ENCODE results near the gene LNPEP.

LNPEP gene
- total RNA-seq: 118 to 599 (median 305) reads per million in 3 experiments

DNA sequence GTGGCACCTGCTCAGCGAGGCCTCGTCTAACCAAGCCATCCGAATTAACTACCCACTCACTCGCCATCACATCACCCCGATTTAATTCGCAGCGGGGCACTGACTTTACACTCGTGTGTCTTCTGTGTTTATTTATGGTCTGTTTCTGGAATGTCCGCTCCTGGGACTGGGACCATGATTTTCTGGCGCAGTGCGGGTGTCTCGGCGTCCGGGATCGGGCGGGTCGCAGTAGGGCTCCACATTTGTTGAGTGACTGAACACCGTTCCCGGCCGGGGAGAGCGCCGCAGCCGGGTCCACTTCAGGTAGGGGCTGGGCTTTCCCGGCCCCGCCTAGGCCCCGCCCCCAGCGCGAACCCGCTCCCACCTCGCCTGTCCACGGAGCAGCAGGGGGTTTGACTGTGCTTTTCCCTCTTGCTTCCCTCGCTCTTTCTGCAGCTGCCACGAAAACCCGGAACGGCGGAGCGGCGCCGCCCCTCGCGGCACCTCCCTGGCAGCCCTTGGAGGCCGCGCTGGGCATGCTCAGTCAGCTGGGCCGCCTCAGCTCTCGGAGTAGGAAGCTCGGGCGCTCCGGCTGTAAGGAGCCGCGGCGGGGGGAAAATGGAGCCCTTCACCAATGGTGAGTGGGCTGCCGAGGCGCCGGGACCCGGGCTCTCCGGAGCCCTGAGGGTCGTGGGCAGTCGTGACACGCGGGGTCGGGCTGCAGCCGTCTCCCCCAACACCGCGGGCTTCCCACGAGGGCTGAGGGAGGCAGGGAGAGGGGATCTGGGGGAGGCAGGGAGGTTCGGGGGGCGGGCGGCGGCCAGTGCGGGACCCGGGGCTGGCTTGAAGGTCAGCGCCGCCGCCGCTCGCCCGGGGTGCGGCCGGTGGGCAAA, at the start of gene LNPEP:
Gene LNPEP, plus strand, starts transcription at position 522 of the 872 bp plus-strand sequence. Its CDS starts 76 bp downstream, at position 598.
- DNase-seq: peak; percentile 94

DNA sequence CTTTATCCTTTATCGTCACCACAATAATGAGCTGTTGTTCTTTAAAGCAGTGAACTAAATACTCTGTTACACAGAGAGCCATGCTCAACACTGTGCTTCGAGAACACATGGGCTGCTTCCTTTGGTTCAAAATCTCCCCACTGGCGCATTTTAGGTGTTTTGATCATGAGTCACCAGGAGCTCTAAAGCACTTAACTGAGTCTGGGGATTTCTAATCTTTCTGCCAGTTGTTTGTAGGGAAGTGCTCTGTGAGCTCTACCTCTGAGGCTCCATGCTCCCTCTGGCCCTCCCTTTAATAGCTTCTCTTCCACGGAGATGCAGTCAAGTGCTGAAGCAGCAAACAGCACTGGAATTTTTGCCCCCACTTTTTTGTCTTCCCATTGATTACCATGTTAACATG, 42.5 kb upstream of the LNPEP start:
- DNase-seq: no peak

DNA sequence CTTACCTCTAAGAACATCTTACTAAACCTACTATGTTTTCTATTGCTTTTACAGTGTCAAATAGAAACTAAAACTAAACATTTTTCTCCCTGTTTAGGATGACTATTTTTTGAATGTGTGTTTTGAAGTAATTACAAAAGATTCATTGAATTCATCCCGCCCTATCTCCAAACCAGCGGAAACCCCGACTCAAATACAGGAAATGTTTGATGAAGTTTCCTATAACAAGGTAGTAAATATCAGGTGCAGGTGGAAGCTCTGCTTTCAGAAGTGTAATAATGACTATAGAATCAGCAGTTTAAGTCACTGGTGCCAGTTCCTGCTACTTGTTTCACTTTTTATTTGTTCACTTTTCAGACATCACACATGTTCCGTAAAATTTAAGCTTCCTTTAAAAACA, 39.6 kb upstream of the LNPEP start:
- peak; percentile 66 for DNase-seq

DNA sequence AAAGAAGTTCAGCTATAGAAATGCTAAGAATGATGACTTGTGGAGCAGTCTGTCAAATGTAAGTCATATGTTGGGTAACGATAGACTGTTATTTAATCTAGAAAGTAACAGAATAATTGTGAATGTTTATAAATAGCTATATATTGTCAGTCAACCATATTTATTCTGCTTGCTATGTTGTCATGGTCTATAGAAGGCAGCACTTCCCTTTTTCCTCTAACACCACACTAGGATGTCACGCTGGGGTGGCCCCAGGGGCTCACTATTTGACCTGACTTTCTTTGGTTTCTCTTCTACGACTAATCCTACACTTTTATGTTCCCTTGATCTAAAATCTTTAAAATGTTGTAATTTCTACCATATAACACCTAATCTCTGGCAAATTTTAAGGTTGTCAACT, 39.1 kb upstream of the LNPEP start:
- no peak for DNase-seq

DNA sequence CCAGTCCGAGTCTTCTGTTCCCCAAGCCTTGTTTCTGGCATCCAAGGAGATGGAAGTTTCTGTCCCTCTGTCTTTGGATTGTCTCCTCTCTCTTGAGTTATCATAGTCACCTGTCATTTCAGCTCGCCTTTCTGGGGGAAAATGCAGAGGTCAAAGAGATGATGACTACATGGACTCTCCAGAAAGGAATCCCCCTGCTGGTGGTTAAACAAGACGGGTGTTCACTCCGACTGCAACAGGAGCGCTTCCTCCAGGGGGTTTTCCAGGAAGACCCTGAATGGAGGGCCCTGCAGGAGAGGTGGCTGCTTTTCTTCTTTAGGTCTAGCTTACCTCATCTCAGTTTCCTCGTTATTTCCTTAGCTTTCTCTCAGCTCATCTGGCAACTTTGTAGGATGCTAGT, 34.5 kb upstream of the LNPEP start:
- no peak for DNase-seq

DNA sequence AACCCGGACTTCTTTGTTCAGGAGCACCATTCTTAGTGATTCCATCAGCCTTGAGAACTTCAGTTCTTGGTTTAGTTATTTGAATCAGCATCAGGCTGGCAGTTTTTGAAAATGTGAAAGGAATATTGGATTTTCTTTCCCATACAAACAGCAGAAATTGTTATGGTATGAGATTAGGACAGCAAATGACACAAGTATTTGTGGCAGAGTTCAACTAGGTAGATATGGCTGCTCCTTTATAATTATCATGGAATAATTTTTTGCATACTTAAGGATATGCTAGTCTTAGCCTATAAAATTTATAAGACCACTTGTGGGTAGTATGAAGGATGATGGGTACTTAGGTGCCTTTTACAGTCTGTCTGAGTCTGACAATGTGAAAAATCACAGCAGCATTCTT, 34.0 kb upstream of the LNPEP start:
- no peak for DNase-seq

DNA sequence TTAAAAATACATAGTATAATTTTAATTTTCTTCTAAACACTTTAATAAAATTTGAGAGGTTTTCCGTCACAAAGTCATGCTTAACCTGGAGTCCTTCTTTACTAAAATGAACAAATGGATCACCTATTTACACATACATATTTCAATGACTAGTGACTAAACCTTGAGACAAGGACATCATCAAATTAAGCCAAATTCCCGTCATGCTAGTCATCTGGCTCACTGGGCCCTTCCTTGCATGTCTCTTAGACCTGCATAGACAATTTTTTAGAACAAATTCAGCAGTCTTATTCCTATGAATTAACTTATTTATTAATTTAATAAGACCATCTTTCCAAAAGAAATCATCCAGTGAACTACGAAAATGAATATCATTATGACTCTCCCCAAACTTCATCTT, 33.0 kb upstream of the LNPEP start:
- no peak for DNase-seq

DNA sequence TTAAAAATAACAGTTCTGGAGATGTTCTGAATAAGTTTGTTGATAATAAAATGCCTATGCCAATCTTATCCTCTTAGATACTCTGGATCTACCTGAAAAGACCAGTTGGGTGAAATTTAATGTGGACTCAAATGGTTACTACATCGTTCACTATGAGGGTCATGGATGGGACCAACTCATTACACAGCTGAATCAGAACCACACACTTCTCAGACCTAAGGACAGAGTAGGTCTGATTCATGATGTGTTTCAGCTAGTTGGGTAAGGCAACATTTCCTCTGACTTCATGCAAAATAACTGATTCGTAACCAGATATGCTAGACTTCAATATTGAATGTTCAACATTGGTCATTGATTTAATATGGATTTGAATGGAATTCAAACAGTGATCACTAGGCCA, 32.6 kb upstream of the LNPEP start:
- DNase-seq: no peak

DNA sequence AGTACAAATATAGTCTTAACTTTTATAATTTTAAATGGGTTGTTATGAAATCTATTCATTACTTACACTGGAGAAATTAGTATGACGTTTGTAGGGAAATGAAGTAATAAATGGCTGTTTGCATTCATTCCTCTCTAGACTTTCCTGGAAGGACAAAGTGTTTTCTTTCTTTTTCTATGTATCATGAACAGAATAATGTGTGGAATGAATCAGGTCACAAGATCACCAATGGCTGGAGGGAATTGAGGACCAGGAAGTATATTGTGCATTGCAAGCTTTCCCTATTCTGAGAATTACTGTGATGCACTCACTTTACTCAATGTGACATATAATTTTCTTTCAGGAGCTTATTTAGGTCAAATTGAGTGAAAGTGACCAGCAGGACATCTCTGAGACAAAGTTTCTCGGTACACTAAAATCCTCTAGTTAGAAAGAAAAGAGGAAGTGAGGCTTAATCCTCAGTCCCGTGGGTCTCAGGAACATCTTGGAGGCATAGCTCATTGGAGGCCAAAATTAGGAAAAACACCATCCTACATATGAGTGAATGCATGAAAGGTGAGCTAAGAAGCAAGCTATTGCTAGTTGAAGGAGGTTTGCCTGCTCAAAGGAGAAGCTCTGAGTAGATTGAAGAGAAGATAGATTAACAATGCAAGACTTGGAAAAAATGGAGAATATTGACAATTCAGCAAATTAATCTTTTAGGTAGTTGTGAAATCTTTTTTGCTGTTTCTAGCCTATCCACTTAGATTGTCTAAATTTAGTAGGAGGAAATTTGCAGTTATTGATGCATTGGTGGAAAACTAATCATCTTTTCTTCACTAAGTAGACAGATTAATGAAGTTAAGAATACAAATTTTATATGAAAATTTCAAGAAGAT, 31.6 kb upstream of the LNPEP start:
- no peak for DNase-seq

DNA sequence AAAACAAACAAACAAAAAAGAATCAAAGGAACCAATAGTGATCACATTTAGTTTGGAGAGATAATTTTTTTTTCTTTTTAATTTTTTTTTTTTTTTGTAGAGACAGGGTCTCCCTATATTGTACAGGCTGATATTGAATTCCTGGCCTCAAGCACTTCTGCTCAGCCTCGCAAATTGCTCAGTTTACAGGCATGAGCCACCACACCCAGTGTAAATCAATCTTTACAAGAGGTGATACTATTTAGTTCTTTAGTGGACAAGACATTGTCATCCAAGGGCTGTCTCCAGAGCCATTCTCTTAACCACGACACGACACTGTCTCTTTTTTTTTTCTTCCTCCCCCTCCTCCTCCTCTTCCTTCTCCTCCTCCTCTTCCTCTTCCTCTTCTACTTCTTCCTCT, 30.0 kb upstream of the LNPEP start:
- DNase-seq: no peak

DNA sequence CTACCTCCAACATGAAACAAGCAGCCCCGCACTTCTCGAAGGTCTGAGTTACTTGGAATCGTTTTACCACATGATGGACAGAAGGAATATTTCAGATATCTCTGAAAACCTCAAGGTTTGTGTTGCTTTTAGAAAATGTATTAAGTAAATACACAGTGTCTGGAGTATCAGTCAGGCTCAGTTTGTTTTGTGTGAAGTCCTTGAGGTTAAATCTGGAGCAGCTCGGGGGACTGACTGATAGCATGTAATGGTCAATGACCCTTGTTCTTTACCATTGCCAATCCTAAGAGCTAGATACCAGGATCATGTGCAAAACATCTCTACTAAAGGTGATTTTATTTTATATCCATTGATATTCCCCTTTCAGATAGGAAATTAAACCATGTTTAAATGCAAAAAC, 26.9 kb upstream of the LNPEP start:
- DNase-seq: no peak

DNA sequence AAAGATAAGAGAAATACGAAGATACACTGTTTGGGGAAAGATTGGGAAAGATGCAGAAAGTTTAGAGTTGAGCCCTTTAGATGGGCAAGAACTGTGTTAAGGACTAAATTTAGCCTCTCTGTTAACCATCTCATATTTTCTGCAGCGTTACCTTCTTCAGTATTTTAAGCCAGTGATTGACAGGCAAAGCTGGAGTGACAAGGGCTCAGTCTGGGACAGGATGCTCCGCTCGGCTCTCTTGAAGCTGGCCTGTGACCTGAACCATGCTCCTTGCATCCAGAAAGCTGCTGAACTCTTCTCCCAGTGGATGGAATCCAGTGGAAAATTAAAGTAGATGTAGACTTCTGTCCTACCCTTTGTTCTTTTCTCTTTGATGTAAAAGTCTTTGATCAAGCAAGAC, 26.4 kb upstream of the LNPEP start:
- no peak for DNase-seq

DNA sequence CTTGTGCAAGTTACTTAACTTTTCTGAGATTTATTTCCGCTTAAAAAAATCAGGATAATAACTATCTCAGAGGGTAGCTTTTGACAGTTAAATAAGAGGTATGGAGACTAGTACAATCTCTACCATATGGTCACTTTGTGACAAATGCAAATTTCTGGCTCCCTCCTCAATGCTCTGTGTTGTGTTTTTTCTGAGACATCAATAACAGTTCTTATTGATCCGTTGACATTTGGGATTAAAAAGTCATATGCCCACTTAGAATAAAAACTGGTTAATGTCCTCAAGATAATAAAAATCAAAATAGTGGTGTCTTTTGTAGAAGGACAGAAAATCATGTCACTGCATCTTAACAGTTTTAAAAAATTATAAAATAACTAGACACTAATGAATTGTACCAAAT, 24.7 kb upstream of the LNPEP start:
- no peak for DNase-seq

DNA sequence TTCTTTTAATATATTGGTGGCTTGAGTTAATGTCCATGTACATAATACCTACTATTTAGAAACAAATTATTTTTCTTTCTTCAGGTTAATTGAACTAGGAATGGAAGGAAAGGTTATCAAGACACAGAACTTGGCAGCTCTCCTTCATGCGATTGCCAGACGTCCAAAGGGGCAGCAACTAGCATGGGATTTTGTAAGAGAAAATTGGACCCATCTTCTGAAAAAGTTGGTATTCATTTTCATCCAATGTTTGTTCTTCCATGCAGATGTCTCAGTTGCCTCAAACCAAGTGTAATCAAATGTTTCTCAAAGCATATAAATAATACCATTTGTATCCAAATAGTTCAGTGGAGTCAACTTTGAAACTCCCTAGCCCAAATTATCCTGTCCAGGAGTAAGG, 22.6 kb upstream of the LNPEP start:
- no peak for DNase-seq

DNA sequence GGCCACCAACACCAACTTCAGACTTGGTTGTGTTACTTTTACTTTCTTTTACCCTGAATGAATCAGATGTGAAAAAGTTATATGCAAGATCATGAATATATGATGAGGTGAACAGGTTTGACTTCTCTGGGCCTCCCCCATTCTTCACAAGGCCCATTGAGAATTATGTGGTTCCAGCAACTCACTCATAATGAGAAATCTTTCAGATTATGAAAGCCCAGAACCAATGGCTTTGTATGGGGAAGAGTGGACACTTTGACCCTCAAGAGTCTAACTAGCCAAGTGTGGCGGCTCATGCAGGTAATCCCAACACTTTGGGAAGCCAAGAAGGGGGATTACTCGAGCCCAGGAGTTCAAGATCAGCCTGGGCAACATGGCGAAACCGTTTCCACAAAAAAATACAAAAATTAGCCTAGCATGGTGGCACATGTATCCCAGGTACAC, 16.1 kb upstream of the LNPEP start:
- DNase-seq: no peak

DNA sequence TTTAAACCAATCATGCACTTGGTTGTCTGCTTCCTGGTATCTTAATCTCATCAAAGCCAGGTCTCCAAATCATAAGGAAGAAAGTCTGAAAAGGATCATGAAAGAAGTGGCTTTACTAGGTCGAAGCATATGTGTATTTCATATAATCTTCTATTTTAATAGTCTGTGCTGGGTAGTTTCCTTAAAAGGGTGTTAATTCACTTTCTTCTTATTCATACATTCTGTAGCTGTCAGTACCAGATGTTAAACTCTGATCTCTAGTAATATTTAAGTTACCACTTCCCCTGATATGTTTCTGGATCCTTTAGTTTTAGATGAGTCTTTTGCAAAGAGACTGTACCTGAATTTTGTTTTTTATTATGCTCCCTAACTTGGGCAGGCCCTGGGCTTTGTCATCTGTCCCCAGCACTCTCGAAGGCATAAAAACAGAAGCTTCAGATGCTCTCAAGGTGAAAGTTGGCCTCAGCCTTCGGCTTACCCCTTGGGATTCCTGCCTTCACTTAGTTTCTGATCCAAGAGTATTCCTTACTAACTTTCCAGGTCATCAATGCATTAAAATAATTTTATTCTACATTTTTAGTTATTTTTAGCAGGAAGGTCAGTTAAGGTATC, 15.0 kb upstream of the LNPEP start:
- no peak for DNase-seq

DNA sequence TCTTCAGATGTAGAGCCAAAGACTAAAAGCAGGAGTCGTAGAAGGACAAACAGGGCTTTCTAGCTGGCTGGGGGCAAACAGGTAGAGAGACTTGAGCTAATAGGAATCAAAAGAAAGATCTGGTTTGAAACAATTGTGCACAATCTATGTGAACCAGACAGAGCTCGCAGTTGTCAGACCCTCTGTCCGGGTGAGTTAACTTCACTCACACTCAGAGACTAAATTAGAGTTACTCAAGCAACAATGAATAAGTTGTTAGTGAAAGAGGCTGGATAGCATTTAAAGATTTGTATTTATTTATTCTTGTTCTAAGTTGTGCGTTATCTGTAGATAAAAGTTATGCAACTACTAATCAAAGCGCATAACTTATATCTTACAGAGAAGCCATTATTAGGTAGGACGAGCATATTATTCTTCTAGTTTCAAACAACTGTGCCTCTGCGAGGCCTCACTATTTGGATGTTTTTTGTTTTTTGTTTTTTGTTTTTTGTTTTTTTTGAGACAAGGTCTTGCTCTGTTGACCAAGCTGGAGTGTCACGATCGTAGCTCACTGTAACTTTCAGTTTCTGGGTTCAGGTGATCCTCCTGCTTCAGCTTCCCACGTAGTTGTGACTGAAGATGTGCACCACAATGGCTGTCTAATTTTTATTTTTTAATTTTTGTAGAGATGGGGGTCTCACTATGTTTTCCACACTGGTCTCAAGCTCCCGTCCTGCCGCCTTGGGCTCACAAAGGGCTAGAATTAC, 13.2 kb upstream of the LNPEP start:
- no peak for DNase-seq

DNA sequence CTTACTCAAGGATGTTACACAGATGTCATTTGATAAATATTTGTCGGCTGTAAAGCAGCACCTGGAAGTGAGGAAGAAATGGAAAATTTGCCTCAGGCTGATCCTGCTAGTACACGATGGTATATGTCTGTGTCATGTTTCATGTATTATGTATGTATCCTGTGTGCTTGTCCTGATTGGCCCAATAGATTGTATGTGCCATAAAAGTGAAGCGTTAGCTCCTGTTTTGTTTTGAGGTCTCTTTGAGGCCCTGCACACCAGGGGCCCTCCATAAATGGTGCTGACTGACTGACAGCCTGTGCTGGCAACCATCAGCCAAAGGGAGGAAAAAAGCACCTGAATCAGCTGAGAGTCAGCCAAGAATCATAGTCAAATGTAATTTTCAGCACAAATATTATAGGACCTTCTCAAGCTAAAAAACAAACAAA, 11.8 kb upstream of the LNPEP start:
- no peak for DNase-seq

DNA sequence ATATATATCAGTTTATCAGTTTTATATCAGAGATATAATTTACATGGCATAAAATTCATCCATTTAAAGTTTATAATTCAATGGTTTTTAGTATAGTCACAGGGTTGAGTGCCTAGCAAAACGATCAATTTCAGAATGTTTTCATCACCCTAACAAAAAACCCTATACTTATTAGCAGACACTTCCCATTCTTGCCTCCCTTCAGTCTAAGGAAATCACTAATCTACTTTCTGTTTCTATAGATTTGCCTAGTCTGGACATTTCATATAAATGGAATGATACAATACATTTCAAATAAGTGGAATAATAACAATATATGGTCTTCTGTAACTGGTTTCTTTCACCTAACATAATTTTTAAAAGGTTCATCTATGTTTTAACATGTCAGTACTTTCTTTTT, 9.6 kb upstream of the LNPEP start:
- no peak for DNase-seq

DNA sequence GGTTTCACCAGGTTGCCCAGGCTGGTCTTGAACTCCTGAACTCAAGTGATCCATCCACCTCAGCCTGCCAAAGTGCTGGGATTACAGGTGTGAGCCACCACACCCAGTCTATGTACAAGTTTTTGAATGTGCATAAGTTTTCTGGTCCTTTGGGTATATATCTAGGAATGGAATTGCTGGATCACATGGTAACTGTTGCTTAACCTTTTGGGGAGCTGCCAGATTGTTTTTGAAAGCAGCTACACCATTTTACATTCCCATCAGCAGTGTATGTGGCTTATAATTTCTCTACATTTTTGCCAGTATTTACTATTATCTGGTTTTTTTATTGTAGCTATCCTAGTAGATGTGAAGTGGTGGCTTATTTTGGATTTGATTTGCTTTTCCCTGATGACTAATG, 8.9 kb upstream of the LNPEP start:
- DNase-seq: no peak

DNA sequence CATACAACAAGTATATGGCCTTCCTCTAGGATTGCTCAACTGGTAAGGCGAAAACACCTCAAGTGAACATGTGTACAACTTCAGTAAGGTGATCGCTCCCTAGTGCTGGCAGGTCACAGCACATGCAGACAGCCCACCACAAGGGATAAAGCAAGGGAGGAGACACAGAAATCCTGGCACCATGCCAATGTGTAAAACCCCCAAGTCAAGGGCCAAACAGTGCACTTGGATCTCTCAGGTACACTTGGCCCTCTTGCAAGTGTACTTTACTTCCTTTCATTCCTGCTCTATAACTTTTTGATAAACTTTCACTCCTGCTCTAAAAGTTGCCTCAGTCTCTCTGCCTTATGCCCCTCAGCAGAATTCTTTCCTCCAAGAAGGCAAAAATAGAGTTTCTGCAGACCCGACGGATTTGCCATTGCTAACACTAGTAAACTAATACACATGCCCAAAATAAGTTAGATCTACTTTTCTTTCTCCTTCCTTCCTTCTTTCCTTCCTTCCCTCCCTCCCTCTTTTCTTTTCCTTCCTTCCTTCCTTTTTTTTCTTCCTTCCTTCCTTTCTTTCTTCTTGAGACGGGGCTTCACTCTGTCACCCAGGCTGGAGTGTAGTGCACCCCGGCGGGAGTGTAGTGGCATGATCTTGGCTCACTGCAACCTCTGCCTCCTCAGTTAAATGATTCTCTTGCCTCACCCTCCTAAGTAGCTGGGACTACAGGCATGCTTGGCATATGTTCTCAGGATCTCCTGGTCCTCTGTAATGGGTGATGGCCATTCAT, 6.8 kb upstream of the LNPEP start:
- no peak for DNase-seq

DNA sequence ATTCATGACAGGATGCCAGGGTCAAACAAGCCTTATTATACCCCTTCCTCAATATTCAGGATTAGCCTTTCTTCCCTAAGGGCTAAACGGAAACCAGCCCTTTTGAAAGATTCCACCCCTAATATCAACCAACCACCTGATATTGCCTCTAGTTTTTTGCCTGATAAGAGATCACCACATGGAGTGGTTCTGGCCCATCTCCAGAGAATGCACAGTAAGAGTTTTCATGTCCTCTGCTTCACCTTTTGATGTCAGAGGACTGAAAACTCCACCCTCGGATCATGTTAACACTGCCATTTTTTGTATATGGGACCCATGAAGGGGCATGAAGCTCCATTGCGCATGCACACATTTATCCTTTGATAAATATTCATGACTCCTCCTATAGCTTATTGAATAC, 5.8 kb upstream of the LNPEP start:
- DNase-seq: no peak
